ENCODE data around the gene SAXO2.
"Not testable (repeated sequence)": the region's sequence is repeated elsewhere in the genome, so short reads cannot be mapped to it uniquely, and the experiment has no call there.

SAXO2 gene

DNA sequence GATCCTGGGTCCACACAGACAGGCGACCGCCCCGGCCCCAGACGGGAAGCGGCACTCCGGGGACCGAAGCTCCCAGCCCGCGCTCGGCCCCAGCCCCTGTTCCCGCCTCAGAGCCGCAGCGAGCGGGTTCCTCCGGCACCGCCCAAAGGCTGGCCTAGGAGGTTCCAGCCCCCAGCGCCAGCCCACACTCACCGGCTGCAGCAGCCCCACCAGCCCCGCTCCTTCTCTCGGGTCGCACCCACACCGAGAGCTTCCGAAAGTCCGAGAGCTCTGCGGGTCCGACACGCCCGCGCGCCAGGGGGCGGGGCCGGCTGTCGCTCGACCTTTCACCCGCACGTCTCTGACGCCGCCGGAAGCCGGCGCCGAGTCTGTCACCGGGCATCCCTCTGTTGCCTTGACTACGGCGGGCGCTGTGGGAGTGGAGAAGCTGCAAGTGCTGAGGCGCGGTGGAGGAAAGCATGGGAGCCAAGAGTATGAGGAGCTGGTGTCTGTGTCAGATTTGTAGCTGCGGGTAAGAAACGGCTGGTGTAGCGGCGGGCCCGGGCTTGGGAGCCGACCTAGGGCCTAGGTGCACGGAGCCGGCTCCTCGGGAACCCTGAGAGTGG is at the start of gene SAXO2, which contains the start of gene EFL1:
Gene SAXO2 (plus strand): TSS at position 397 of the 605 bp plus-strand sequence. CDS start 62 bp downstream, at position 459.
Gene EFL1 (minus strand): TSS at position 313 of the 605 bp plus-strand sequence. CDS start 956 bp downstream, outside the sequence.
- H3K36me3 Mint-ChIP-seq: peaks cover 14% of the 10 kb centered on the region

DNA sequence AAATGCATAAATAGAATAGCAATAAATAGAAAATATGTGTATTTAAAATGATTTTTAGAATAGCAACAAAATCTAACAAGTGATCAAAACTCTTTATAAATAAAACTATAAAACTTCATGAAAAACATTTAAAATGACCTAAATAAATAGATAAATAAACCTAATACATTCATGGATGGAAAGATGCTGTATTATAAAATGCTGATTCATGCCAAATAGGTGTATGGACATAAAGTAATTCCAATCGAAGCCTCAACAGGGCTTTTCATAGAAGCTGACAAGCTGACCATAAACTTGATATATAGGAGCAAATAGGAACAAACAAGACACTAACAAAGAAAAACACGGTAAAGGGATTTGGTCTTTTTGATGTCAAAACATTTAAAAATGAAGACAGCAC is 46.5 kb upstream of the SAXO2 start:
- not testable (repeated sequence) for H3K27ac Mint-ChIP-seq, H3K4me1 Mint-ChIP-seq, H3K9me3 Mint-ChIP-seq, ATAC-seq, H3K4me3 Mint-ChIP-seq, H3K27me3 Mint-ChIP-seq
- H3K36me3 Mint-ChIP-seq: peaks cover 71% of the 10 kb centered on the region

More for the DNA sequence above, at the start of gene SAXO2, which contains the start of gene EFL1:
- Mint-ChIP-seq H3K4me1 (peaks cover 44% of the 10 kb centered on the region), H3K27ac (peak within 1 kb of the TSS; percentile 80), H3K4me3 (peak within 1 kb of the TSS; percentile 88), H3K27me3 (no peaks in the 10 kb centered on the region), H3K9me3 (no peaks in the 10 kb centered on the region)
- peak; percentile 99 for ATAC-seq

GRCh38 chr15:82221535-82221934 is 41.1 kb upstream of the SAXO2 start:
- H3K27ac Mint-ChIP-seq, H3K9me3 Mint-ChIP-seq, H3K27me3 Mint-ChIP-seq, H3K4me3 Mint-ChIP-seq, H3K4me1 Mint-ChIP-seq: not testable (repeated sequence)
- peak; percentile 67 for ATAC-seq
- H3K36me3 Mint-ChIP-seq: peaks cover 62% of the 10 kb centered on the region

DNA sequence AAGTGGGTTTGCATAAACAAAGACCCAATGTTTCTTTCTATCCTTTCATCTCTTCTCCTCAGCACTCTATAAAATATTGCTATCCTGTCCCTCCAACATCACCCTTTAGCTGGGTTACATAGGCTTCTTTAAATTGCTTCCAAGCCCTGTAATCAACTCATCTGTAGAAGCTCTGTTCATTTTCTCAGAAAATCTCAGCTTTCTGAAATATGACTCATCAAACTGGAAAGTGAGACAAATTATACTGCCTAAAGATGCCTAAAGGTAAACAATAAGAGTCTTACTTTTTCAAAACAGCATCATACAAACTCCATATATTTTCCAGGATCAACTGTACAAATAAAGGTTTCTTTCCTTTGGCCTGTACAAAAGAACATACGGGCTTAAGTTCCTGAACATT is 33.9 kb upstream of the SAXO2 start:
- H3K4me1 Mint-ChIP-seq: peaks cover 10% of the 10 kb centered on the region
- H3K27me3 Mint-ChIP-seq: no peaks in the 10 kb centered on the region
- H3K27ac Mint-ChIP-seq: no peak overlapping the region
- ATAC-seq: no peak
- no peaks in the 10 kb centered on the region for H3K9me3 Mint-ChIP-seq
- H3K4me3 Mint-ChIP-seq: no peak overlapping the region
- H3K36me3 Mint-ChIP-seq: peaks cover 55% of the 10 kb centered on the region

GRCh38 chr15:82231233-82231632 is 31.4 kb upstream of the SAXO2 start:
- H3K4me1 Mint-ChIP-seq: peaks cover 16% of the 10 kb centered on the region
- ATAC-seq: no peak
- no peaks in the 10 kb centered on the region for H3K9me3 Mint-ChIP-seq
- no peak overlapping the region for H3K4me3 Mint-ChIP-seq
- no peak overlapping the region for H3K27ac Mint-ChIP-seq
- peaks cover 49% of the 10 kb centered on the region for H3K36me3 Mint-ChIP-seq
- H3K27me3 Mint-ChIP-seq: no peaks in the 10 kb centered on the region

DNA sequence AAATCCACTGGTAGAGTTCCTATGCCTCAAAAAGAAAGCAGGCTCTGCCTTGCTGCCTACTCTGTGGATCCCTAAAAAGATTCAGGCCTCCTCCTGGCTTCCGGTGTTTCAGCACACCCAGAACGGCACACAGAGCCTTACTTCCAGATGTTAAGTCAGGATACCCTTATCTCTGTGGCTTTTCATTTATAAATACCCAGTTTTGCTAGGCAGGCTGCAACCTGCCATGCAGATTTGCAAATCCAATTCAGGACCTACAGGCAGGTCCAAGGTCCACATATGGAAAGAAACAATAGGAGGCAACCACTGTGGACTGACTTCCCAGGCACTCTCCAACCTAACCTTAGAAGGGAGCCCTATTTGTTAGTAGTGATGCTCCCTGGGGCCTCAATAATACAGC is 30.8 kb upstream of the SAXO2 start:
- Mint-ChIP-seq H3K9me3 (no peaks in the 10 kb centered on the region), H3K4me3 (no peak overlapping the region), H3K27ac (no peak overlapping the region), H3K27me3 (no peaks in the 10 kb centered on the region), H3K36me3 (peaks cover 49% of the 10 kb centered on the region), H3K4me1 (peaks cover 16% of the 10 kb centered on the region)
- ATAC-seq: no peak

DNA sequence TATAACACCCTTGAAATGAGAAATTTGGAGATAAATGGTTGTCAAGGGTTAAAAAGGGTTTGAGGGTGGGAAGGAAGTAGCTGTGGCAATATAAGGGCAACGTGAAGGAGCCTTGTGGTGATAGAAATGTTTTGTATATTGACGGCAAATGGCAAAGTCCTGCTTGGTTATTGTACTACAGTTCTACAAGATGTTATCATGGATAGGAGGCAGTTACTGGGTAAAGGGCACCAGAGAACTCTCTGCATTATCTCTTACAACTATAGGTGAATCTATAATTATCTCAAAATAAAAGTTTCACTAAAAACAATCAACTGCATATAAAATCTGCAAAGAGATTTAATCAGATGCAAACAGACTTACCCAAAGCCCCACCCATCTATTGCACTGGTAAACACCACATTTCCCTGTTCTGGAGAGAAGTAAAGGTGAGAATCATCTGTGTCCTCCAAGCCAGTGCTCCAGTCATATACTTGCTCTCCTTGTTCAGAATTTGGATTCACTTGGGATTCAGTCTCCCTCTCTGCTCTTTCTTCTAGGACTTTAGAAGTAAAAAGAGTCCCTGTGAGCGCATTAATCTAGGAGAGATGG is 24.6 kb upstream of the SAXO2 start:
- not testable (repeated sequence) for ATAC-seq, H3K27me3 Mint-ChIP-seq, H3K27ac Mint-ChIP-seq, H3K9me3 Mint-ChIP-seq, H3K4me3 Mint-ChIP-seq
- peaks cover 63% of the 10 kb centered on the region for H3K36me3 Mint-ChIP-seq
- H3K4me1 Mint-ChIP-seq: peaks cover 13% of the 10 kb centered on the region

DNA sequence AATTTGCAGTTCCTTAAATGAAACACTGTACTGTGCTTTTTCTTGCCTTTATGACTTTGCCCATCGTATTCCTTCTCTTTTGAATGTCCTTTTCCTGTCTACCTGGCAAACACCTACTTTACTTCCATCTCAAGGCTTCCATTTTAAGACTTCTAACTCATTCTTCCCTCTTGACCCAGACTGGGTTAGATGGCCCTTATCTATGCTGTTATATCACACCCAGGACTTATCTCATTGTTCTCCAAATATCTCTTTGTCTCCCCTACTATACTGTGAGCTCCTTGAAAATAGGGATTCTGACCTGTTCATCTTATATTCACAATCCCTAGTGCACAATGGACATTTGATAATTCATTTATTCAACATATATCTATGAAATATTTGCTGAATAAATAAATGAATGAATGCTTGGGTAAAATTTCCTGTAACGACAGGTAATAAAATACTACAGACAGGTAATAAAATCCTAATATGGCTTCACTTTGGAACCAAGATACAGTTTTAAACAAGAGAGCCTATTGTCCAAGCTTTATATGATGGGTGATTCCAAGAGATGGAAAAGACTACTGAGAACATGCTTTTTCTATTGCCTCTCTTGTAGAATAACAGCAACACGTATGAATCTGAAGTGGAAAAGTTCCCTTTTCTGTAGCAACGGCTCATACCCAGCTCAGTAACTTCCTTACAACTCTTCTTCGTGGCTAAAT is 22.8 kb upstream of the SAXO2 start:
- Mint-ChIP-seq H3K27me3 (no peaks in the 10 kb centered on the region), H3K4me3 (no peak overlapping the region), H3K9me3 (no peaks in the 10 kb centered on the region), H3K36me3 (peaks cover 57% of the 10 kb centered on the region), H3K27ac (no peak overlapping the region), H3K4me1 (peaks cover 13% of the 10 kb centered on the region)
- ATAC-seq: no peak

- H3K9me3 Mint-ChIP-seq, H3K27ac Mint-ChIP-seq, H3K27me3 Mint-ChIP-seq, H3K4me3 Mint-ChIP-seq, ATAC-seq: not testable (repeated sequence)
- peaks cover 23% of the 10 kb centered on the region for H3K4me1 Mint-ChIP-seq
- H3K36me3 Mint-ChIP-seq: peaks cover 58% of the 10 kb centered on the region
Observed at GRCh38 chr15:82241836-82242499, 20.6 kb upstream of the SAXO2 start.

- not testable (repeated sequence) for H3K9me3 Mint-ChIP-seq, H3K4me3 Mint-ChIP-seq, H3K27me3 Mint-ChIP-seq, ATAC-seq
- Mint-ChIP-seq H3K27ac (peak overlapping the region; percentile 38), H3K36me3 (peaks cover 51% of the 10 kb centered on the region), H3K4me1 (peaks cover 23% of the 10 kb centered on the region)
Observed at GRCh38 chr15:82243644-82244043, 19.0 kb upstream of the SAXO2 start.

- H3K27ac Mint-ChIP-seq, H3K27me3 Mint-ChIP-seq, H3K4me3 Mint-ChIP-seq, ATAC-seq, H3K9me3 Mint-ChIP-seq: not testable (repeated sequence)
- peaks cover 23% of the 10 kb centered on the region for H3K4me1 Mint-ChIP-seq
- peaks cover 31% of the 10 kb centered on the region for H3K36me3 Mint-ChIP-seq
Observed at GRCh38 chr15:82245956-82246355, 16.7 kb upstream of the SAXO2 start.

DNA sequence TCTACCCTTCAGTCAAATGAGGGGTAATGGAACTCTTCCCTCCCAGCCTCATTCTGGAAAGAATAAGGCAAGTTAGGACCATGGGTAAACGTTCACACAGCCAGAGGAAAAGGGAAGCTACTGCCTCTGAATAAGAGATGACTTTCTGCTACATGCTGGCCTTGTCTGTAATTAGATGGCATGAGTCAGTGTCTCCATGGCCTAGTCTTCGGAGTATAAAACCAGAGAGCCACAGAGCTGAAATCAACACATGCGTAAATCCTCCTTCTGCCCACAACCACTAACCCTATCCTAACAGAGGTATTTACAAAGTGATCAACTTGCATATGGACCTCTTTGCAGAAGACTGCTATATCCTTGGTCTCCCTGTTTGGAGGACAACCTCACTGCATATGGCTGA is 14.4 kb upstream of the SAXO2 start:
- H3K27ac Mint-ChIP-seq: not testable (repeated sequence)

GRCh38 chr15:82261566-82262421 is 824 bp upstream of the SAXO2 start:
- Mint-ChIP-seq H3K27ac (peak overlapping the region; percentile 80), H3K36me3 (peaks cover 21% of the 10 kb centered on the region), H3K4me3 (peak overlapping the region; percentile 88), H3K4me1 (peaks cover 39% of the 10 kb centered on the region)
- H3K9me3 Mint-ChIP-seq, H3K27me3 Mint-ChIP-seq: not testable (repeated sequence)
- peak; percentile 35 for ATAC-seq

More for the DNA sequence above, 14.4 kb upstream of the SAXO2 start:
- not testable (repeated sequence) for H3K27me3 Mint-ChIP-seq, H3K9me3 Mint-ChIP-seq, H3K4me3 Mint-ChIP-seq
- peaks cover 23% of the 10 kb centered on the region for H3K4me1 Mint-ChIP-seq
- peak; percentile 67 for ATAC-seq
- H3K36me3 Mint-ChIP-seq: peaks cover 36% of the 10 kb centered on the region

- peaks cover 6% of the 10 kb centered on the region for H3K36me3 Mint-ChIP-seq
- ATAC-seq: no peak
- no peaks in the 10 kb centered on the region for H3K27me3 Mint-ChIP-seq
- H3K4me1 Mint-ChIP-seq: peaks cover 44% of the 10 kb centered on the region
- no peaks in the 10 kb centered on the region for H3K9me3 Mint-ChIP-seq
- peak overlapping the region; percentile 88 for H3K4me3 Mint-ChIP-seq
- peak overlapping the region; percentile 80 for H3K27ac Mint-ChIP-seq
Observed at GRCh38 chr15:82263350-82263749, 732 bp downstream of the SAXO2 start.
